Subcutaneous adipose tissue (tissue), 4 donors: ENCODE data around the gene TYMS. TPM values are rescaled to one million over a fixed set of nuclear protein-coding genes. Genes with fewer than 3 reads are reported as not detected.

Experiments used
- CTCF ChIP-seq: fragments of 450-650 bp; IDR thresholded peaks from one replicate; pipeline ENCODE4 v1.5.1; 2016; ENCODE audit warnings: low read depth, mild to moderate bottlenecking, control low read depth, antibody characterized with exemption, moderate library complexity
- total RNA-seq, 4 donors: library from RNA; depleted of rRNA; stranded (reverse); fragments of >200 nt; gene quantifications; one replicate each; pipeline ENCODE4 v1.1.0, GENCODE V29; 2016

The TYMS gene
- total RNA-seq, 4 donors from 2014 or later: 3.3 to 10.2 (median 4.3) TPM; not detected in 1

- TF ChIP-seq CTCF: no peak
Observed at GRCh38 chr18:629269-630150, 27.9 kb upstream of the TYMS start.

GRCh38 chr18:631560-631959 lies 25.9 kb upstream of the TYMS start:
- TF ChIP-seq CTCF: no peak

GRCh38 chr18:634551-635045 lies 22.9 kb upstream of the TYMS start:
- TF ChIP-seq CTCF: no peak

DNA sequence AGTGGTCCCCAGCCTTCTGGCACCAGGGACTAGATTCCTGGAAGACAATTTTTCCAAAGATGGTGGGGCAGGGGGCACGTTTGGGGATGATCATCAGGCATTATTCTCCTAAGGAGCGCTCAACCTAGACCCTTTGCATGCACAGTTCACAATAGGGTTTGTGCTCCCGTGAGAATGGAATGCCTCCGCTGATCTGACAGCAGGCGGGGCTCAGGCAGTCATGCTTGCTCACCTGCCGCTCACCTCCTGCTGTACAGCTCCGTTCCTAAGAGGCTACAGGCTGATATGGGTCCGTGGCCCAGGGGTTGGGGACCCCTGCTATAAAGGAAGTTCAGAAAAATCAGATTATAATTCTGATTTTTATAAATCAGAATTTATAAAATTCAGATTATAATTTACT lies 22.3 kb upstream of the TYMS start:
- no peak for TF ChIP-seq CTCF

GRCh38 chr18:641224-641623 lies 16.2 kb upstream of the TYMS start:
- no peak for TF ChIP-seq CTCF

DNA sequence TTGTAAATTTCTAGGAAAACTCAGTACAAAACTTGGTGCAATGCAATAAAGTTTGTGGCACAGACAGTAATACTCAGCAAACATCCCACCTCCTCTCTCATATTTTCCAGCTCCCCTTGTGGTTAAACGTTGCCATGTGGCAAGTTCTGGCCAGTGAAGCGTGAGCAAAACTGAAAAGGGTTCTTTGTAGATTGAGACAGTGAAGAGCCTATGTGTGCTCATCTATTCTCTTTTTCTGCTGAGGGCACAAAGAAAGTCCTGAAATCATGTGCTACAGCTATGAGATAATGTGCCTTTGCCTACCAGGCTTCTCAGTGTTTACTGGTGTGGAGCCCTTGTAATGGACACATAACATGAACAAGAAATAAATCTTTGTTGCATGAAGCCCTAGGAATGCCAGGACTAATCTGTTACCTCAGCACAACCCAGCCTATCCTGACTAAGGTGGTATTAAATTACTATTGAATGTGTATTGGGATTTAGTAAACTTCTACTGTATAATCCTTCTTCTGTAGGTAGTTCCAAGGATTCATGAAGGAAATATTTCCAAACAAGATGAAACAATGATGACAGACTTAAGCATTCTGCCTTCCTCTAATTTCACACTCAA lies 13.0 kb upstream of the TYMS start:
- no peak for TF ChIP-seq CTCF

DNA sequence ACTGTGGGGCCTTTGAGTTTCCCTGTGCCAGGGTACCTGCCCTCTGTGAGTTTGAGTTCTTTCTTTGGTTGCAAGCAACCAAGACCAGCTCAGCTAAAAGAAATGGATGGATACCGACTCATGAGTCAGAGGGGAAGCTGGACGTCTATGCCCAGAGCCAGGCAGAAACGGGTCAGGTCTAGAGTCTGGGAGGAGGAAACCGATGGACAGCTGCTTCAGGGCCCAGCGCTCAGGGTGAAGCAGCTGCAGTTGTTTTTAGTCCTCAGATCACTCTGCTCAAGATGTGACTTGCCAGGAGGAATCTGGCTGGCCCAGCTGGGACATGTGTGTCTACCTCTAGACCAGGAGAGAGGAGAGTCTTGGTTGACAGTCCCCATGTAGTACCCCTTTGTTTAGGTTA lies 10.1 kb upstream of the TYMS start:
- TF ChIP-seq CTCF: no peak
